ENCODE results near the gene RAB21. TPM values are rescaled to one million over a fixed set of nuclear protein-coding genes. Genes with fewer than 3 reads are reported as not detected.

RAB21 gene
- total and polyA plus RNA-seq, 2 of the 13 experiments (the other 11 are each of a cell fraction or from before 2014, with no cell fraction given): 4.4 to 50.9 TPM

GRCh38 chr12:71731439-71732356, 23.0 kb upstream of the RAB21 start (continued):
- no peak for TF ChIP-seq ZNF18 (CRISPR knock-in tag; IDR thresholded peaks at IDR 0.05; ENCODE audit: insufficient replicate concordance)
- TF ChIP-seq HDAC2 (CRISPR knock-in tag; IDR thresholded peaks at IDR 0.05): peak; percentile 33; the same call in 1 of the 2 replicates
- no peak for TF ChIP-seq ZNF205 (CRISPR knock-in tag; IDR thresholded peaks at IDR 0.05)
- no peak for TF ChIP-seq RORA (CRISPR knock-in tag; IDR thresholded peaks at IDR 0.05)
- no peak for TF ChIP-seq PLRG1 (conservative IDR thresholded peaks at IDR 0.05)
- no peak for TF ChIP-seq FOXK1 (CRISPR knock-in tag; IDR thresholded peaks at IDR 0.05; ENCODE audit: borderline replicate concordance, low read depth)
- TF ChIP-seq MXD1 (CRISPR knock-in tag; IDR thresholded peaks at IDR 0.05): peak; percentile 49; the same call in 1 of the 2 replicates
- TF ChIP-seq RXRA (CRISPR knock-in tag; IDR thresholded peaks at IDR 0.05): no peak
- no peak for TF ChIP-seq HNRNPL (IDR thresholded peaks at IDR 0.05; ENCODE audit: low read depth, low read length)
- no peak for TF ChIP-seq GPN1 (CRISPR knock-in tag; IDR thresholded peaks at IDR 0.05; ENCODE audit: borderline replicate concordance)
- no peak for TF ChIP-seq MAZ (IDR thresholded peaks at IDR 0.05; ENCODE audit: borderline replicate concordance, low read depth, low read length)
- 0 out of 2 replicates have a peak, but pooled peaks have one; percentile 48 for TF ChIP-seq MAZ (CRISPR knock-in tag; IDR thresholded peaks at IDR 0.05; ENCODE audit: low read depth)
- TF ChIP-seq PHF8 (CRISPR knock-in tag; IDR thresholded peaks at IDR 0.05): peak; percentile 70
- TF ChIP-seq ZNF746 (CRISPR knock-in tag; IDR thresholded peaks at IDR 0.05): no peak
- TF ChIP-seq ZNF710 (CRISPR knock-in tag; IDR thresholded peaks at IDR 0.05; ENCODE audit: borderline replicate concordance): peak; percentile 26; the same call in 1 of the 2 replicates
- TF ChIP-seq ZNF674 (CRISPR knock-in tag; IDR thresholded peaks at IDR 0.05; ENCODE audit: low read depth): no peak
- no peak for TF ChIP-seq ZKSCAN1 (IDR thresholded peaks at IDR 0.05; ENCODE audit: low read length)
- no peak for TF ChIP-seq KDM4B (CRISPR knock-in tag; IDR thresholded peaks at IDR 0.05)
- no peak for TF ChIP-seq ZFAT (CRISPR knock-in tag; conservative IDR thresholded peaks at IDR 0.05)
- TF ChIP-seq SIN3B (IDR thresholded peaks at IDR 0.05; ENCODE audit: low read length): no peak
- TF ChIP-seq ATF7 (IDR thresholded peaks at IDR 0.05): no peak
- TF ChIP-seq ATF7 (CRISPR knock-in tag; IDR thresholded peaks at IDR 0.05): no peak
- TF ChIP-seq SAFB2 (CRISPR knock-in tag; IDR thresholded peaks at IDR 0.05; ENCODE audit: borderline replicate concordance, low read depth): no peak
- no peak for TF ChIP-seq WIZ (CRISPR knock-in tag; IDR thresholded peaks at IDR 0.05)
- no peak for TF ChIP-seq ZNF597 (CRISPR knock-in tag; IDR thresholded peaks at IDR 0.05)
- peak; percentile 44 for TF ChIP-seq MED8 (CRISPR knock-in tag; IDR thresholded peaks at IDR 0.05; ENCODE audit: insufficient replicate concordance)
- no peak for TF ChIP-seq SMYD3 (CRISPR knock-in tag; IDR thresholded peaks at IDR 0.05)

All from HepG2 (cell line).